GM23248 (cell line): ENCODE data around the gene HOXB4.

Experiments
- EZH2 ChIP-seq: fragments of 200-600 bp; sonication (generic); IDR thresholded peaks from 2 replicates; pipeline ENCODE4 v1.6.1; 2018; ENCODE audit warnings: antibody characterized with exemption, mild to moderate bottlenecking; ENCODE audit not compliant: insufficient read depth, poor library complexity, severe bottlenecking
- EZH2phosphoT487 ChIP-seq: fragments of 200-600 bp; sonication (generic); IDR thresholded peaks from 2 replicates; pipeline ENCODE4 v1.6.1; 2018; ENCODE audit warnings: antibody characterized with exemption, moderate library complexity, mild to moderate bottlenecking, low read depth; ENCODE audit not compliant: insufficient read depth

- TF ChIP-seq EZH2 (no peak), EZH2phosphoT487 (no peak)
Measured at GRCh38 chr17:48574505-48575065, 3.6 kb downstream of the HOXB4 start.
